CD8-positive, alpha-beta memory T cell (primary cell): ENCODE measurements around the gene AGAP6. TPM values are rescaled to one million over a fixed set of nuclear protein-coding genes. Genes with fewer than 3 reads are reported as not detected.
"Not testable (repeated sequence)": the region's sequence is repeated elsewhere in the genome, so short reads cannot be mapped to it uniquely, and the experiment has no call there.

Source experiments
- CTCF ChIA-PET: fragments of 350-600 bp; sonication (Branson Sonifier 250); formaldehyde crosslinking; loops from one replicate; lab custom pipeline; 2021; ENCODE audit warnings: antibody characterized with exemption; lab: Charles Lee
- POLR2A ChIA-PET: fragments of 350-600 bp; sonication (Branson Sonifier 250); formaldehyde crosslinking; loops from one replicate; lab custom pipeline; 2021; ENCODE audit warnings: antibody characterized with exemption; lab: Charles Lee
- DNase-seq, 5 donors: peaks; one replicate each; pipeline versions ENCODE4 v3.0.0 to v3.0.0-alpha.2; 2020 to 2022; ENCODE audit warnings: mixed read lengths in 1 of 5
- H3K27ac ChIP-seq: one replicate; pipeline ENCODE4 v1.7.0; 2013; ENCODE audit warnings: low read depth, mild to moderate bottlenecking, low read length, moderate library complexity
- H3K27me3 ChIP-seq: 2 replicates; pipeline ENCODE4 v1.7.0; 2013; ENCODE audit warnings: low read length, mild to moderate bottlenecking; ENCODE audit not compliant: insufficient read depth, poor library complexity, severe bottlenecking
- H3K36me3 ChIP-seq: 2 replicates; pipeline ENCODE4 v1.7.0; 2013; ENCODE audit warnings: mild to moderate bottlenecking, low read length, moderate library complexity; ENCODE audit not compliant: insufficient read depth
- H3K4me1 ChIP-seq: 2 replicates; pipeline ENCODE4 v1.7.0; 2013; ENCODE audit warnings: mild to moderate bottlenecking, low read length, moderate library complexity; ENCODE audit not compliant: insufficient read depth
- H3K4me3 ChIP-seq: 2 replicates; pipeline ENCODE4 v1.7.0; 2013; ENCODE audit warnings: mild to moderate bottlenecking, low read length
- H3K9me3 ChIP-seq: 2 replicates; pipeline ENCODE4 v1.7.0; 2013; ENCODE audit warnings: mild to moderate bottlenecking, low read length
- H3K27ac Mint-ChIP-seq, 8 donors: one replicate each; pipeline ENCODE4 v1.8.0; 2020 to 2021; ENCODE audit warnings: mixed read lengths in 8 of 8, mild to moderate bottlenecking in 6 of 8, inconsistent platforms in 3 of 8, moderate library complexity in 3 of 8
- H3K27me3 Mint-ChIP-seq, 2 donors: one replicate each; pipeline ENCODE4 v1.8.0; 2020 to 2021; ENCODE audit warnings: mixed read lengths in 2 of 2, mild to moderate bottlenecking in 1 of 2, moderate library complexity in 1 of 2
- H3K36me3 Mint-ChIP-seq, 3 donors: one replicate each; pipeline ENCODE4 v1.8.0; 2020 to 2021; ENCODE audit warnings: mixed read lengths in 3 of 3, inconsistent platforms in 1 of 3, mild to moderate bottlenecking in 1 of 3
- H3K4me1 Mint-ChIP-seq, 3 donors: one replicate each; pipeline ENCODE4 v1.8.0; 2020 to 2021; ENCODE audit warnings: mixed read lengths in 3 of 3, inconsistent platforms in 1 of 3, mild to moderate bottlenecking in 1 of 3
- H3K4me3 Mint-ChIP-seq, 7 donors: one replicate each; pipeline ENCODE4 v1.8.0; 2020 to 2021; ENCODE audit warnings: mixed read lengths in 7 of 7, mild to moderate bottlenecking in 6 of 7, moderate library complexity in 4 of 7, inconsistent platforms in 2 of 7
- H3K9me3 Mint-ChIP-seq, 5 donors: one replicate each; pipeline ENCODE4 v1.8.0; 2020 to 2022; ENCODE audit warnings: mixed read lengths in 5 of 5, mild to moderate bottlenecking in 3 of 5, moderate library complexity in 2 of 5, inconsistent platforms in 1 of 5
- polyA plus RNA-seq: library from polyadenylated mRNA; unstranded; fragments of 300-500 nt; fragmentation: Illumina TruSeq; gene quantifications from one replicate; pipeline ENCODE4 v1.2.3, GENCODE V29; 2021
- total RNA-seq, 2 experiments: library from RNA; stranded (reverse); gene quantifications; one replicate each; pipeline ENCODE4 v1.2.3, GENCODE V29; 2021

AGAP6 gene
- total and polyA plus RNA-seq, 3 experiments from 2014 or later = 1.8 to 14.8 (median 14.3) TPM

DNA sequence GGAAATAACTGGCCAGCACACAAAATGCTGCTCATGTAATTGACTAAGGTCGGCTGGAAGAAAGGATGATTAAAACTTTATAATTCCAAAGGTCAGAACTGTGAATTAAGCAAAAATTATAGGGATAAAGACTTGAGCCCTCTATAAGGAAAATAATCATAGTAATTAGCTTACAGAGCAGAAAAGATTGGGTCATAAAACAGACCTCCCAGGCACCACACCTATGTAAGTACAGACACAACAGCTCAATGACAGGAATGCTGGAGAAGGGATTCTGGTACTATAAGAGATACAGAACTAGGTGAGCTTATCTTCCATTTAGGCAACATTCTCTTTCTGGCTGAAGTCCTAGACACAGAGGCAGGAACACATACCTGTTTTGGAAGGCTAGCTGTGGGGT, 70.5 kb downstream of the AGAP6 start:
- H3K27ac ChIP-seq, H3K36me3 Mint-ChIP-seq, H3K9me3 ChIP-seq, H3K27me3 ChIP-seq, H3K4me1 Mint-ChIP-seq, H3K9me3 Mint-ChIP-seq, H3K4me3 ChIP-seq, H3K27ac Mint-ChIP-seq, H3K27me3 Mint-ChIP-seq, CTCF ChIA-PET, DNase-seq, POLR2A ChIA-PET, H3K36me3 ChIP-seq, H3K4me1 ChIP-seq: not testable (repeated sequence)
- peak overlapping the region in 1 of 7 donors; percentile 3 for H3K4me3 Mint-ChIP-seq

- H3K4me1 ChIP-seq, H3K4me1 Mint-ChIP-seq, H3K27me3 ChIP-seq, H3K4me3 Mint-ChIP-seq, H3K9me3 ChIP-seq, H3K4me3 ChIP-seq, CTCF ChIA-PET, POLR2A ChIA-PET, H3K27ac ChIP-seq, H3K9me3 Mint-ChIP-seq, DNase-seq, H3K27ac Mint-ChIP-seq, H3K36me3 Mint-ChIP-seq, H3K36me3 ChIP-seq, H3K27me3 Mint-ChIP-seq: not testable (repeated sequence)
Measured at GRCh38 chr10:50059946-50060345, 71.7 kb downstream of the AGAP6 start.

Other genes with a start within 250 kb of the AGAP6 start
- gene OGDHL, start 226.1 kb upstream of the AGAP6 start, total RNA-seq = under 1 TPM; 0.55 to 0.70 TPM
- not detected for gene OGDHL, start 226.1 kb upstream of the AGAP6 start, polyA plus RNA-seq
- 10 to 100 TPM; 35.2 to 37.7 TPM for gene PARG, start 46.4 kb upstream of the AGAP6 start, total RNA-seq
- 17.3 TPM for gene PARG, start 46.4 kb upstream of the AGAP6 start, polyA plus RNA-seq
- 10 to 100 TPM; 17.5 to 18.6 TPM for gene TIMM23B, start 46.4 kb upstream of the AGAP6 start, total RNA-seq
- 15.6 TPM for gene TIMM23B, start 46.4 kb upstream of the AGAP6 start, polyA plus RNA-seq
- 10 to 100 TPM; 30.9 to 33.2 TPM for gene WASHC2A, start 79.5 kb downstream of the AGAP6 start, total RNA-seq
- gene WASHC2A, start 79.5 kb downstream of the AGAP6 start, polyA plus RNA-seq = 46.1 TPM